Right cardiac atrium (tissue), 5 donors: ENCODE results near the gene ESR2. TPM values are rescaled to one million over a fixed set of nuclear protein-coding genes. Genes with fewer than 3 reads are reported as not detected.
"Not testable (repeated sequence)": the region's sequence is repeated elsewhere in the genome, so short reads cannot be mapped to it uniquely, and the experiment has no call there.

ENCODE experiments used
- ATAC-seq, 2 donors: fragments of 200-7000 bp; cut with Tn5 transposase; one replicate each; pipeline versions ENCODE4 v1.8.0 to v1.9.1; 2020; ENCODE audit warnings: moderate library complexity in 2 of 2, mild to moderate bottlenecking in 1 of 2
- DNase-seq, 3 donors: peaks; one replicate each; pipeline ENCODE4 v3.0.0-alpha.2; 2020
- H3K27ac ChIP-seq: one replicate; pipeline ENCODE4 v1.5.1; 2013; ENCODE audit warnings: mild to moderate bottlenecking, low read length, control low read depth, moderate library complexity
- H3K27me3 ChIP-seq: one replicate; pipeline ENCODE4 v1.6.1; 2013; ENCODE audit not compliant: control insufficient read depth, insufficient read depth
- H3K4me1 ChIP-seq: one replicate; pipeline ENCODE4 v1.6.1; 2013; ENCODE audit warnings: low read length; ENCODE audit not compliant: control insufficient read depth, insufficient read depth
- H3K4me3 ChIP-seq: one replicate; pipeline ENCODE4 v1.5.1; 2013; ENCODE audit warnings: low read length, control low read depth
- H3K9me3 ChIP-seq: one replicate; pipeline ENCODE4 v1.6.1; 2013; ENCODE audit warnings: low read length; ENCODE audit not compliant: control insufficient read depth
- WGBS: extraction: QIAGEN DNeasy Blood & Tissue Kit; methylation state at CpG from one replicate; pipeline ENCODE4 v1.1.7; 2013; 5-methylcytosine and 5-hydroxymethylcytosine counted together
- intact Hi-C, 4 donors: fragments of 100-400 bp; cut with DNase I; formaldehyde crosslinking; loops; one replicate each; pipeline versions ENCODE4 v1.11.0 to v1.14.0; 2022 to 2023
- polyA plus RNA-seq: library from polyadenylated mRNA; stranded (reverse); fragments of 200-250 nt; gene quantifications from one replicate; pipeline ENCODE4 v1.2.3, GENCODE V29; 2013
- total RNA-seq, 4 donors: library from RNA; stranded (reverse); fragmentation: NEBNext Ultra II Directional; extraction: Animal tissue kit (Norgen Biotek cat#: 25700); gene quantifications; one replicate each; pipeline ENCODE4 v1.2.1, GENCODE V29; 2021
- donor health status: healthy with polysubstance abuse.
- donor health status: DM: no; HTN: yes; CAD: no.
- donor health status: DM: no; HTN: no; CAD: no.
- donor health status: DM: no; HTN: yes; CAD: no; lungs with severe emphysema.
- donor health status: DM: yes; HTN: yes; CAD: no.

ESR2 gene
- total and polyA plus RNA-seq, 5 donors = 0.11 to 0.60 (median 0.32) TPM

DNA sequence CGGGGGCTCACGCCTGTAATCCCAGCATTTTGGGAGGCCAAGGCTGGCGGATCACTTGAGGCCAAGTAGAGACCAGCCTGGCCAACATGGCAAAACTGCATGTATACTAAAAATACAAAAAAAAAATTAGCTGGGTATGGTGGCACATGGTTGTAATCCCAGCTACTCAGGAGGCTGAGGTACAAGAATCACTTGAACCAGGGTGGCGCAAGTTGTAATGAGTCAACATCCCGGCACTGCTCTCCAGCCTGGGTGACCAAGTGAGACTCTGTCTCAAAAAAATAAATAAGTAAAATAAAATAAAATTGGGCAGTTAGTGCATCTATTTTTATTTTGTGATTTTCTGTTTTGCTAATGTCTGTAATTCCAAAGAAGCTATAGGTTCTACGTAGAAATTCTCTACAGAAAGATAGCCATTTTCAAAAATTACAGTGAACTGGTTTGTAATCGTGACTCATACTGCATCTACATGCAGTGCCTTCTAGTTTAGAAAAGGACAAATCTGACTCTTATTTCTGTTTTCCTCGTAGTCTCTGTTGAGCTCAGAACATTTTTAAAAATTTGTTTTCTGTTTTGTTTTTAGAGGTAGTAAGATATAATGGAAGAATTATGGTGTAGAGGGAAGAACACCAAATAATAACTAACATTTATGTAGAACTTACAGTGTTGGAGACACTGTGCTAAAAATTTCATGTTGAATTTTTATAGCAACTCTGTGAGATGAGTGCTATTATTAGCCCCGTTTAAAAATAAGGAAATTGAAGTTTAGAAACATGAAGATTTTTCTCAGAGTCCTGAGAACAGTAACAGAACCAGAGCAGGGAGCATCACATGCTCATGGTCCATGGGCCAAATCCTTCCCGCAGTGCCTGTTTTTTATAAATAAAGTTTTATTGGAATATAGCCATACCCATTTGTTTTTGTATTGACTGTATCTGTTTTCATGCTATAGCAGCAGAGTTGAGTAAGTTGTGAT lies 240.2 kb downstream of the ESR2 start:
- intact Hi-C loops = no loop called here
- WGBS = 83% methylated on average over 10 of the region's 10 CpGs
- no peaks in the 10 kb centered on the region for H3K27me3 ChIP-seq
- no peaks in the 10 kb centered on the region for H3K4me1 ChIP-seq
- no peak for DNase-seq
- no peaks in the 10 kb centered on the region for H3K9me3 ChIP-seq
- H3K27ac ChIP-seq = no peak overlapping the region
- no peak overlapping the region for H3K4me3 ChIP-seq
- no peak for ATAC-seq

GRCh38 chr14:64049616-64050381 lies 244.4 kb downstream of the ESR2 start:
- Histone ChIP-seq H3K4me3 (no peak overlapping the region), H3K27me3 (no peaks in the 10 kb centered on the region), H3K27ac (no peak overlapping the region), H3K9me3 (no peaks in the 10 kb centered on the region), H3K4me1 (no peaks in the 10 kb centered on the region)
- intact Hi-C loops = no loop called here
- DNase-seq (no peak), ATAC-seq (no peak)
- WGBS = 90% methylated on average over 2 of the region's 2 CpGs

- WGBS = 83% methylated on average over 2 of the region's 2 CpGs
- H3K27ac ChIP-seq = no peak overlapping the region
- intact Hi-C loops = no loop called here
- no peak overlapping the region for H3K4me3 ChIP-seq
- H3K27me3 ChIP-seq = no peaks in the 10 kb centered on the region
- H3K4me1 ChIP-seq = no peaks in the 10 kb centered on the region
- H3K9me3 ChIP-seq = no peaks in the 10 kb centered on the region
- ATAC-seq = no peak
- DNase-seq = no peak
Observed at GRCh38 chr14:64045091-64045490, 249.1 kb downstream of the ESR2 start.

- H3K4me1 ChIP-seq, H3K4me3 ChIP-seq, DNase-seq, H3K27ac ChIP-seq, intact Hi-C loops, H3K9me3 ChIP-seq, ATAC-seq, H3K27me3 ChIP-seq: not testable (repeated sequence)
- 99% methylated on average over 6 of the region's 6 CpGs for WGBS
Observed at GRCh38 chr14:64043296-64043695, 250.9 kb downstream of the ESR2 start.

- H3K4me1 ChIP-seq = no peaks in the 10 kb centered on the region
- DNase-seq (no peak), ATAC-seq (no peak)
- intact Hi-C loops = no loop called here
- H3K27me3 ChIP-seq = no peaks in the 10 kb centered on the region
- no peaks in the 10 kb centered on the region for H3K9me3 ChIP-seq
- H3K4me3 ChIP-seq = no peak overlapping the region
- WGBS = 84% methylated on average over 2 of the region's 2 CpGs
- no peak overlapping the region for H3K27ac ChIP-seq
Observed at GRCh38 chr14:64040044-64040443, 254.1 kb downstream of the ESR2 start.

GRCh38 chr14:64038841-64039542 lies 255.2 kb downstream of the ESR2 start:
- WGBS = 86% methylated on average over 5 of the region's 5 CpGs
- DNase-seq (no peak), ATAC-seq (no peak)
- intact Hi-C loops = no loop called here
- Histone ChIP-seq H3K9me3 (no peaks in the 10 kb centered on the region), H3K4me3 (no peak overlapping the region), H3K4me1 (no peaks in the 10 kb centered on the region), H3K27me3 (no peaks in the 10 kb centered on the region), H3K27ac (no peak overlapping the region)

GRCh38 chr14:64037869-64038745 lies 256.1 kb downstream of the ESR2 start:
- H3K9me3 ChIP-seq, H3K27me3 ChIP-seq, H3K27ac ChIP-seq, intact Hi-C loops, ATAC-seq, H3K4me1 ChIP-seq, H3K4me3 ChIP-seq: not testable (repeated sequence)
- 98% methylated on average over 61 of the region's 66 CpGs for WGBS
- DNase-seq = peak in 1 of 3 donors; percentile 42

GRCh38 chr14:64035143-64035542 lies 259.0 kb downstream of the ESR2 start:
- ATAC-seq = no peak
- intact Hi-C loops = no loop called here
- H3K4me1 ChIP-seq = no peaks in the 10 kb centered on the region
- H3K27me3 ChIP-seq = no peaks in the 10 kb centered on the region
- 88% methylated on average over 1 of the region's 1 CpG for WGBS
- no peak for DNase-seq
- no peak overlapping the region for H3K27ac ChIP-seq
- H3K4me3 ChIP-seq = no peak overlapping the region
- no peaks in the 10 kb centered on the region for H3K9me3 ChIP-seq
